Thoracic aorta (tissue), 2 donors: ENCODE data around the gene CHD2. TPM values are rescaled to one million over a fixed set of nuclear protein-coding genes. Genes with fewer than 3 reads are reported as not detected.

ENCODE experiments used
- ATAC-seq: fragments of 150-250 bp; one replicate; pipeline ENCODE4 v1.8.0; 2017; ENCODE audit warnings: low read depth; ENCODE audit not compliant: insufficient number of reproducible peaks, low FRiP score
- DNase-seq: peaks from one replicate; pipeline ENCODE4 v3.0.0-alpha.2; 2020; ENCODE audit warnings: low spot score
- H3K27ac ChIP-seq, 2 donors: fragments of 200-600 bp; sonication (generic); 1 replicate in 1 of 2; 2 replicates in 1 of 2; pipeline ENCODE4 v1.5.1; 2016; ENCODE audit warnings: mild to moderate bottlenecking in 2 of 2, moderate library complexity in 2 of 2
- H3K27me3 ChIP-seq: fragments of 200-600 bp; sonication (generic); replicated peaks from 2 replicates; pipeline ENCODE4 v1.6.0; 2016; ENCODE audit warnings: mild to moderate bottlenecking; ENCODE audit not compliant: insufficient read depth
- H3K36me3 ChIP-seq: fragments of 200-600 bp; sonication (generic); one replicate; pipeline ENCODE4 v1.5.1; 2016
- H3K4me1 ChIP-seq, 2 donors: fragments of 200-600 bp; sonication (generic); 1 replicate in 1 of 2; 2 replicates in 1 of 2; pipeline versions ENCODE4 v1.5.1 to v1.6.0; 2016; ENCODE audit warnings: low read depth in 2 of 2, mild to moderate bottlenecking in 1 of 2; ENCODE audit not compliant: control insufficient read depth in 1 of 2
- H3K4me3 ChIP-seq: fragments of 200-600 bp; sonication (generic); 2 replicates; pipeline ENCODE4 v1.5.1; 2016; ENCODE audit warnings: mild to moderate bottlenecking
- H3K9me3 ChIP-seq: fragments of 200-600 bp; sonication (generic); 2 replicates; pipeline ENCODE4 v1.5.1; 2016
- total RNA-seq, 2 donors: library from RNA; depleted of rRNA; stranded (reverse); fragments of >200 nt; gene quantifications; one replicate each; pipeline versions ENCODE4 v1.1.0 to v1.2.3, GENCODE V29; 2016
- TF ChIP-seq, protein P1 (sequence below): fragments of 200-600 bp; sonication (generic); IDR thresholded peaks from one replicate; pipeline ENCODE4 v1.5.1; 2019; ENCODE audit warnings: antibody characterized with exemption

Gene CHD2
- total RNA-seq, 2 donors from 2014 or later, result 143 to 148 TPM

DNA sequence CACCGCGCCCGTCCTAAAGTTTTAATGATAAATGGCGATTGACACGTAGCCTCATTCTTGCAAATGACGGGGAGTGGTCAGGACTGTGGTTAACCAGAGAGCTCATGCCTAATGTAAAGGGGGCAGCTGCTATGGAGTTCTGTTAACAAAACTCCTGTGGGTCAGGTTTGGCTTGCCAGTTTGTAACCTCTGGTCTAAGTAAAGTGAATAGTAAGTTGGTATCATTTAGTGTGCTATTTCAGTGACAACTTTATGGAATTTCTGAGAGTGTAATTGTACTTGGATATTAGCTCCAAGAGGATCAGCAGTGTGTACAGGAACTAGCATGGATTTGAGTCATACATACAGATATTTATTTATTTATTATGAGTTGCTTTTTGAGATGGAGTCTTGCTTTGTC is 101.0 kb downstream of the CHD2 start:
- no peaks in the 10 kb centered on the region for H3K9me3 ChIP-seq
- H3K27ac ChIP-seq, result no peak overlapping the region
- DNase-seq (no peak), ATAC-seq (no peak)
- H3K4me1 ChIP-seq, result no peaks in the 10 kb centered on the region
- peaks cover 67% of the 10 kb centered on the region for H3K36me3 ChIP-seq
- TF ChIP-seq, protein P1, sequence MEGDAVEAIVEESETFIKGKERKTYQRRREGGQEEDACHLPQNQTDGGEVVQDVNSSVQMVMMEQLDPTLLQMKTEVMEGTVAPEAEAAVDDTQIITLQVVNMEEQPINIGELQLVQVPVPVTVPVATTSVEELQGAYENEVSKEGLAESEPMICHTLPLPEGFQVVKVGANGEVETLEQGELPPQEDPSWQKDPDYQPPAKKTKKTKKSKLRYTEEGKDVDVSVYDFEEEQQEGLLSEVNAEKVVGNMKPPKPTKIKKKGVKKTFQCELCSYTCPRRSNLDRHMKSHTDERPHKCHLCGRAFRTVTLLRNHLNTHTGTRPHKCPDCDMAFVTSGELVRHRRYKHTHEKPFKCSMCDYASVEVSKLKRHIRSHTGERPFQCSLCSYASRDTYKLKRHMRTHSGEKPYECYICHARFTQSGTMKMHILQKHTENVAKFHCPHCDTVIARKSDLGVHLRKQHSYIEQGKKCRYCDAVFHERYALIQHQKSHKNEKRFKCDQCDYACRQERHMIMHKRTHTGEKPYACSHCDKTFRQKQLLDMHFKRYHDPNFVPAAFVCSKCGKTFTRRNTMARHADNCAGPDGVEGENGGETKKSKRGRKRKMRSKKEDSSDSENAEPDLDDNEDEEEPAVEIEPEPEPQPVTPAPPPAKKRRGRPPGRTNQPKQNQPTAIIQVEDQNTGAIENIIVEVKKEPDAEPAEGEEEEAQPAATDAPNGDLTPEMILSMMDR, result no peak
- no peak overlapping the region for H3K4me3 ChIP-seq
- H3K27me3 ChIP-seq, result no peaks in the 10 kb centered on the region

DNA sequence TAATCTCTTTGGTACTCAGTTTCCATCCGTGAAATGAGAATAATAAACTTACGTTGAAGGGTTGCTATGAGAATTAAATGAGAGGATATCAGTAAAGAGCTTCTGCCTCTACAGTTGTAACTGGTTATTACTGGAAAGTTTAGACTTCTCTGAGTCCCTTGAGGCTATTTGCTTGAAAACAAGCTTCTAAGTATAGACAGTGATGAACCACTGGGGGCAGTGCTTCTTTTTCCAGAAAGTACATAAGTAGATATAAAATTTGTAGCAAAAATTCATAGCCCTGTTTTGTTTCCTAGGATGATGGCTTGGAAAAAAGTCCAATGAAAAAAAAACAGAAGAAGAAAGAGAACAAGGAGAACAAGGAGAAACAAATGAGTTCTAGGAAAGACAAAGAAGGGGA is 101.8 kb downstream of the CHD2 start:
- ATAC-seq, result no peak
- TF ChIP-seq, protein P1, result no peak
- peaks cover 70% of the 10 kb centered on the region for H3K36me3 ChIP-seq

DNA sequence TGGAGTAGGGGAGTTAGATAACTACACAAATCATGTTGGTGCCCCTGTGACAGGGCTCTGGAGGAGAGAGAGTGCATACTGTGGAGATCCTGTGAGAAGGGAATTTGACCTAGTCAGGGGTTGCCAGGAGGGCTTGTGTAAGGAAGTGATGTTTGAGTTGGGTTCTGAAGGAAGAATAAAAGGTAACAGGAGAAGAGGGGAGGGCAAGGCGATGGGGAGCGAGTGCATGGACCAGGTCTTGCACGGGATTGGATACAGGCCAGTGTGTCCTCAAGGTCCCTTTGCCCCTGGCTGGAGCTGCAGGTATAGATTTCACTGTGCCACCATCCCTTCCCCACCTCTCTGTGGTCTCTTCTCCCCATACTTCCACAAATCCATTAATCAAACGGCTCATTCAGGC is 105.0 kb downstream of the CHD2 start:
- Histone ChIP-seq H3K36me3 (peaks cover 68% of the 10 kb centered on the region), H3K27me3 (no peaks in the 10 kb centered on the region), H3K4me3 (no peak overlapping the region), H3K4me1 (no peaks in the 10 kb centered on the region), H3K9me3 (no peaks in the 10 kb centered on the region), H3K27ac (peak overlapping the region in 1 of 2 donors; percentile 6)
- ATAC-seq (no peak), DNase-seq (no peak)
- TF ChIP-seq, protein P1, result no peak

More for the DNA sequence above, 101.8 kb downstream of the CHD2 start:
- no peak overlapping the region for H3K27ac ChIP-seq
- no peaks in the 10 kb centered on the region for H3K27me3 ChIP-seq
- H3K4me3 ChIP-seq, result no peak overlapping the region
- H3K4me1 ChIP-seq, result no peaks in the 10 kb centered on the region
- H3K9me3 ChIP-seq, result no peaks in the 10 kb centered on the region
- no peak for DNase-seq

DNA sequence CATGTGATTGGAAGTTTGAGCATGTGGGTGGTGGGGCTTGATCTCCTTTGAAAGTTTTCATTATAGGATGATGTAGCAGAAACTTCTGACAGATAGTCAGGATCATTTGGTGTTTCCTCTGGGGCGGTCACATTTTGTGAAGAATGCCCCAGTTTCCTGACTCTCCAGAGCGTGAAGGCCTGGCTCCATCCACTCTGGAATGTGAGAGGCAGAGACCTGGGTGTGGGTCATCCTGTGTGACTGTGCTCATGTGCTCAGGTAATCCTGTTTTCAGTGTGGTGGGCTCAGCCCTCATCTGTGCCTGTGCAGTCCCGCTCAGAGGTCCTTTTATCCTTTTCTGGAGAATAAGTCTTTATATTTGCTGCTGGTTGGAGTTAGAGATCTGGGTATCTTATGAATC is 107.9 kb downstream of the CHD2 start:
- ATAC-seq (no peak), DNase-seq (no peak)
- H3K27me3 ChIP-seq, result no peaks in the 10 kb centered on the region
- no peak overlapping the region for H3K4me3 ChIP-seq
- H3K27ac ChIP-seq, result no peak overlapping the region
- peaks cover 73% of the 10 kb centered on the region for H3K36me3 ChIP-seq
- no peaks in the 10 kb centered on the region for H3K4me1 ChIP-seq
- TF ChIP-seq, protein P1, result no peak
- H3K9me3 ChIP-seq, result no peaks in the 10 kb centered on the region

DNA sequence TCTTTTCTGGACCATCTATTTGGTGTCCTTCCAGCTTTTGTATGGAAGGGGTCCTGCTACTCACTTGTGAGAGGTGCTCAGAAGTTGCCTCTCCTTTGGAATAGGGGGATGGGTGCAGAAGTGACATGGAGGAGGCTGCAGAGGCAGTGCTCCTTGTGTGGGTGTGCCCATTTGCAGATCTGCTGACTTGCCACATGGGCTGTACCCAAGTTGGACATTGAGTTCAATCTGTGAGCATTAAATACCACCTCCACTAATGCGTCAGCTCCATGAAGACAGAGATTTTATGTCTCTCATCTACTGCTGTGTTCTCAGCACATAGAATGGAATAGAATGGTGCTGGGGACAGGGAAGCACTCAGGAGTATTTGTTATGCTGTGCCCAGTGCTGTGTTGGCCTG is 112.7 kb downstream of the CHD2 start:
- ATAC-seq, result no peak
- Histone ChIP-seq H3K9me3 (no peaks in the 10 kb centered on the region), H3K4me1 (peaks cover 0 to 4% of the 10 kb centered on the region in 2 donors), H3K27ac (no peak overlapping the region), H3K27me3 (no peaks in the 10 kb centered on the region), H3K4me3 (no peak overlapping the region), H3K36me3 (peaks cover 77% of the 10 kb centered on the region)
- TF ChIP-seq, protein P1, result no peak
- no peak for DNase-seq
